ENCODE results near the gene DDN. TPM values are rescaled to one million over a fixed set of nuclear protein-coding genes. Genes with fewer than 3 reads are reported as not detected.

Gene DDN
- total RNA-seq, 1 donor from 2014 or later = 0.44 TPM

GRCh38 chr12:49043856-49044258 is 44.7 kb upstream of the DDN start:
- Mint-ChIP-seq H3K27ac (no peak overlapping the region), H3K27me3 (no peaks in the 10 kb centered on the region), H3K36me3 (ENCODE audit: low read depth) (peaks cover 95% of the 10 kb centered on the region), H3K4me1 (no peaks in the 10 kb centered on the region), H3K9me3 (no peaks in the 10 kb centered on the region), H3K4me3 (no peak overlapping the region)
- DNase-seq (peak; percentile 63), ATAC-seq (ENCODE audit: low read depth) (peak; percentile 81)
- CTCF ChIA-PET = interaction anchor here (0.9 to 3.7 kb wide), 10 partner anchors 9 to 193 kb away, joined by 3 to 23 read pairs (median 4); partner anchors contain the start of gene RHEBL1
- intact Hi-C loops (cut with micrococcal nuclease) = loop anchor here (1.0 to 2.0 kb wide), 2 partner anchors 47 to 191 kb away; no protein-coding TSS in a partner anchor
- TF ChIP-seq CTCF (IDR thresholded peaks at IDR 0.05) = no peak
- POLR2A ChIA-PET = no interaction called here

GRCh38 chr12:49043241-49043640 is 44.1 kb upstream of the DDN start:
- peaks cover 95% of the 10 kb centered on the region for H3K36me3 Mint-ChIP-seq (ENCODE audit: low read depth)
- ChIA-PET POLR2A (no interaction called here), CTCF (interaction anchor here (0.9 to 3.7 kb wide), 12 partner anchors 9 to 192 kb away, joined by 3 to 23 read pairs (median 4); partner anchors contain the start of gene RHEBL1)
- DNase-seq (no peak), ATAC-seq (ENCODE audit: low read depth) (no peak)
- TF ChIP-seq CTCF (IDR thresholded peaks at IDR 0.05) = no peak
- no peak overlapping the region for H3K27ac Mint-ChIP-seq
- intact Hi-C loops (cut with micrococcal nuclease) = loop anchor here (1.0 to 2.0 kb wide), 2 partner anchors 46 to 190 kb away; no protein-coding TSS in a partner anchor
- H3K27me3 Mint-ChIP-seq = no peaks in the 10 kb centered on the region
- no peaks in the 10 kb centered on the region for H3K9me3 Mint-ChIP-seq
- H3K4me1 Mint-ChIP-seq = no peaks in the 10 kb centered on the region
- no peak overlapping the region for H3K4me3 Mint-ChIP-seq

GRCh38 chr12:49041881-49042484 is 42.8 kb upstream of the DDN start:
- no peaks in the 10 kb centered on the region for H3K27me3 Mint-ChIP-seq
- ChIA-PET CTCF (interaction anchor here (1.0 kb wide), 1 partner anchor 45 kb away, joined by 5 read pairs; no protein-coding TSS in a partner anchor), POLR2A (no interaction called here)
- no peak for TF ChIP-seq CTCF (IDR thresholded peaks at IDR 0.05)
- no peak for ATAC-seq (ENCODE audit: low read depth)
- no peak for DNase-seq
- no peaks in the 10 kb centered on the region for H3K9me3 Mint-ChIP-seq
- H3K4me1 Mint-ChIP-seq = no peaks in the 10 kb centered on the region
- H3K4me3 Mint-ChIP-seq = no peak overlapping the region
- intact Hi-C loops (cut with micrococcal nuclease) = loop anchor here (2.0 kb wide), 1 partner anchor 45 kb away; no protein-coding TSS in a partner anchor
- H3K27ac Mint-ChIP-seq = no peak overlapping the region
- peaks cover 96% of the 10 kb centered on the region for H3K36me3 Mint-ChIP-seq (ENCODE audit: low read depth)

- H3K4me3 Mint-ChIP-seq = no peak overlapping the region
- H3K9me3 Mint-ChIP-seq = no peaks in the 10 kb centered on the region
- H3K36me3 Mint-ChIP-seq (ENCODE audit: low read depth) = peaks cover 93% of the 10 kb centered on the region
- no peaks in the 10 kb centered on the region for H3K27me3 Mint-ChIP-seq
- no peaks in the 10 kb centered on the region for H3K4me1 Mint-ChIP-seq
- no peak for TF ChIP-seq CTCF (IDR thresholded peaks at IDR 0.05)
- no peak for DNase-seq
- CTCF ChIA-PET = interaction anchor here (1.0 kb wide), 1 partner anchor 44 kb away, joined by 5 read pairs; no protein-coding TSS in a partner anchor
- H3K27ac Mint-ChIP-seq = no peak overlapping the region
- ATAC-seq (ENCODE audit: low read depth) = no peak
- POLR2A ChIA-PET = no interaction called here
- intact Hi-C loops (cut with micrococcal nuclease) = no loop called here
Observed at GRCh38 chr12:49041036-49041880, 42.1 kb upstream of the DDN start.

- intact Hi-C loops (cut with micrococcal nuclease) = no loop called here
- H3K27me3 Mint-ChIP-seq = no peaks in the 10 kb centered on the region
- no peak for TF ChIP-seq CTCF (IDR thresholded peaks at IDR 0.05)
- H3K27ac Mint-ChIP-seq = no peak overlapping the region
- no peak overlapping the region for H3K4me3 Mint-ChIP-seq
- H3K9me3 Mint-ChIP-seq = no peaks in the 10 kb centered on the region
- ChIA-PET POLR2A (no interaction called here), CTCF (no interaction called here)
- DNase-seq (no peak), ATAC-seq (ENCODE audit: low read depth) (no peak)
- peaks cover 92% of the 10 kb centered on the region for H3K36me3 Mint-ChIP-seq (ENCODE audit: low read depth)
- H3K4me1 Mint-ChIP-seq = no peaks in the 10 kb centered on the region
Observed at GRCh38 chr12:49040364-49040855, 41.2 kb upstream of the DDN start.

All from activated B cell treated with CpG ODN at 0.5 μM for 24 hours (primary cell).